Measurements from ENCODE around the gene IFNL3. TPM values are rescaled to one million over a fixed set of nuclear protein-coding genes. Genes with fewer than 3 reads are reported as not detected.
"Not testable (repeated sequence)": the region's sequence is repeated elsewhere in the genome, so short reads cannot be mapped to it uniquely, and the experiment has no call there.

The IFNL3 gene
- total RNA-seq, 1 experiment from 2014 or later, result not detected

DNA sequence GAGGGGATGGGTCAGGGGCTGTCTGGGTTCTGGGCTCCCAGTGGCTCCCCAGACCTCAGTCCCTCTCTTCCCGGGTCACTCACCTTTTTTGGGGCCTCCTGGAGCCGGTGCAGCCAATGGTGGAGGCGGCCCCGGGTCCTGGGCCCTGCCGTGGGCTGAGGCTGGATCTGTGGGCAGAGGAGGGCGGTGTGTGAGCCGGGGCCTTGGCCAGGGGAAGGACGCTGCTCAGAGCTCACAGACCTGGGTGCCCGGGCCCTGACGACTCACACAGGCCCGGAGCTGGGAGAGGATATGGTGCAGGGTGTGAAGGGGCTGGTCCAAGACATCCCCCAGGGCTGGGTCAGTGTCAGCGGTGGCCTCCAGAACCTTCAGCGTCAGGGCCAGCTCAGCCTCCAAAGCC is 1.1 kb downstream of the IFNL3 start:
- H3K36me3 ChIP-seq (ENCODE audit: low read depth, low read length); BruUV-seq (replicated peaks); H3K9me3 ChIP-seq (ENCODE audit: low read length); H3F3A ChIP-seq (ENCODE audit: low read length, unreplicated experiment); H3K4me3 ChIP-seq (ENCODE audit: low read length); H4K20me1 ChIP-seq (ENCODE audit: low read length); H3K9ac ChIP-seq (ENCODE audit: low read length); intact Hi-C loops (cut with micrococcal nuclease); ATAC-seq; H3K27ac ChIP-seq (ENCODE audit: low read length); DNase-seq; POLR2A ChIA-PET (ENCODE audit: unreplicated experiment); H3K4me2 ChIP-seq (ENCODE audit: low read length); H3K9me2 ChIP-seq (replicated peaks; ENCODE audit: low read length); H2AFZ ChIP-seq (ENCODE audit: low read length); H3K27me3 ChIP-seq (ENCODE audit: low read length); CTCF ChIA-PET; H3K4me1 ChIP-seq (ENCODE audit: insufficient read depth, low read length); H3K79me2 ChIP-seq (ENCODE audit: low read length): not testable (repeated sequence)

DNA sequence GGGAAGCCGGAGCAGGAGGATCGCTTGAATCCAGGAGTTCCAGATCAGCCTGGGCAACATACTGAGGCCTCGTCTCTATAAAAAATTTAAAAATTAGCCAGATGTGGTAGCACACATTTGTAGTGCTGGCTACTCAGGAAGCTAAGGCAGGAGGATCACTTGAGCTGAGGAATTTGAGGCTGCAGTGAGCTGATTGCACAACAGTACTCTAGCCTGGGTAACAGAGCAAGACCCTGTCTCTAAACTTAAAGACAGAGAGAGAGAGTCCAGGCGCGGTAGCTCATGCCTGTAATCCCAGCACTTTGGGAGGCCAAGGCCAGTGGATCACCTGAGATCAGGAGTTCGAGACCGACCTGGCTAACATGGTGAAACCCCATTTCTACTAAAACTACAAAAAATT is 4.4 kb downstream of the IFNL3 start:
- ATAC-seq (no peak), DNase-seq (no peak)
- H3K4me1 ChIP-seq (ENCODE audit: insufficient read depth, low read length), result no peaks in the 10 kb centered on the region
- H3K27me3 ChIP-seq (ENCODE audit: low read length), result no peaks in the 10 kb centered on the region
- intact Hi-C loops (cut with micrococcal nuclease), result no loop called here
- CTCF ChIA-PET, result no interaction called here
- no peaks in the 10 kb centered on the region for H3F3A ChIP-seq (ENCODE audit: low read length, unreplicated experiment)
- no peaks in the 10 kb centered on the region for H3K9me3 ChIP-seq (ENCODE audit: low read length)
- no peak overlapping the region for H3K4me2 ChIP-seq (ENCODE audit: low read length)
- BruUV-seq (replicated peaks), result no TSS peak
- TF ChIP-seq EZH2phosphoT487 (IDR thresholded peaks at IDR 0.05; ENCODE audit: borderline replicate concordance, low read length) (no peak), CTCF (conservative IDR thresholded peaks at IDR 0.05; ENCODE audit: low read depth, low read length) (no peak), EZH2 (IDR thresholded peaks at IDR 0.05; ENCODE audit: low read length, unreplicated experiment) (no peak)
- no peak overlapping the region for H2AFZ ChIP-seq (ENCODE audit: low read length)
- POLR2A ChIA-PET (ENCODE audit: unreplicated experiment), result no interaction called here
- no peaks in the 10 kb centered on the region for H3K36me3 ChIP-seq (ENCODE audit: low read depth, low read length)
- no peak overlapping the region for H3K4me3 ChIP-seq (ENCODE audit: low read length)
- no peaks in the 10 kb centered on the region for H3K79me2 ChIP-seq (ENCODE audit: low read length)
- H3K9me2 ChIP-seq (replicated peaks; ENCODE audit: low read length), result no peaks in the 10 kb centered on the region
- H3K27ac ChIP-seq (ENCODE audit: low read length), result no peak overlapping the region
- no peak overlapping the region for H3K9ac ChIP-seq (ENCODE audit: low read length)
- no peaks in the 10 kb centered on the region for H4K20me1 ChIP-seq (ENCODE audit: low read length)

GRCh38 chr19:39238944-39239343 is 5.9 kb downstream of the IFNL3 start:
- ATAC-seq (no peak), DNase-seq (no peak)
- intact Hi-C loops (cut with micrococcal nuclease), result no loop called here
- ChIA-PET CTCF (no interaction called here), POLR2A (ENCODE audit: unreplicated experiment) (no interaction called here)
- H3K36me3 ChIP-seq (ENCODE audit: low read depth, low read length), result no peaks in the 10 kb centered on the region
- no TSS peak for BruUV-seq (replicated peaks)
- TF ChIP-seq CTCF (conservative IDR thresholded peaks at IDR 0.05; ENCODE audit: low read depth, low read length), result no peak
- no peak for TF ChIP-seq EZH2 (IDR thresholded peaks at IDR 0.05; ENCODE audit: low read length, unreplicated experiment)
- no peak for TF ChIP-seq EZH2phosphoT487 (IDR thresholded peaks at IDR 0.05; ENCODE audit: borderline replicate concordance, low read length)
- H3K4me1 ChIP-seq (ENCODE audit: insufficient read depth, low read length), result no peaks in the 10 kb centered on the region
- H3K9me3 ChIP-seq (ENCODE audit: low read length), result no peaks in the 10 kb centered on the region
- no peaks in the 10 kb centered on the region for H3F3A ChIP-seq (ENCODE audit: low read length, unreplicated experiment)
- no peaks in the 10 kb centered on the region for H3K27me3 ChIP-seq (ENCODE audit: low read length)
- H3K79me2 ChIP-seq (ENCODE audit: low read length), result no peaks in the 10 kb centered on the region
- no peak overlapping the region for H2AFZ ChIP-seq (ENCODE audit: low read length)
- no peak overlapping the region for H3K4me2 ChIP-seq (ENCODE audit: low read length)
- no peaks in the 10 kb centered on the region for H3K9me2 ChIP-seq (replicated peaks; ENCODE audit: low read length)
- no peak overlapping the region for H3K27ac ChIP-seq (ENCODE audit: low read length)
- no peak overlapping the region for H3K4me3 ChIP-seq (ENCODE audit: low read length)
- no peak overlapping the region for H3K9ac ChIP-seq (ENCODE audit: low read length)
- no peaks in the 10 kb centered on the region for H4K20me1 ChIP-seq (ENCODE audit: low read length)

All from PC-3 (cell line).